NOMO-1 treated with DMSO at 0.1 percent for 48 hours (cell line): Measurements from ENCODE around the gene DOCK9.
A peak's percentile ranks its signal among the peaks of the same experiment; 100 is the strongest.

Source experiments
- DNase-seq: peaks from one replicate; lab custom pipeline; 2025; ENCODE audit not compliant: unreplicated experiment; lab: John Stamatoyannopoulos, UW

Gene DOCK9, protein sequence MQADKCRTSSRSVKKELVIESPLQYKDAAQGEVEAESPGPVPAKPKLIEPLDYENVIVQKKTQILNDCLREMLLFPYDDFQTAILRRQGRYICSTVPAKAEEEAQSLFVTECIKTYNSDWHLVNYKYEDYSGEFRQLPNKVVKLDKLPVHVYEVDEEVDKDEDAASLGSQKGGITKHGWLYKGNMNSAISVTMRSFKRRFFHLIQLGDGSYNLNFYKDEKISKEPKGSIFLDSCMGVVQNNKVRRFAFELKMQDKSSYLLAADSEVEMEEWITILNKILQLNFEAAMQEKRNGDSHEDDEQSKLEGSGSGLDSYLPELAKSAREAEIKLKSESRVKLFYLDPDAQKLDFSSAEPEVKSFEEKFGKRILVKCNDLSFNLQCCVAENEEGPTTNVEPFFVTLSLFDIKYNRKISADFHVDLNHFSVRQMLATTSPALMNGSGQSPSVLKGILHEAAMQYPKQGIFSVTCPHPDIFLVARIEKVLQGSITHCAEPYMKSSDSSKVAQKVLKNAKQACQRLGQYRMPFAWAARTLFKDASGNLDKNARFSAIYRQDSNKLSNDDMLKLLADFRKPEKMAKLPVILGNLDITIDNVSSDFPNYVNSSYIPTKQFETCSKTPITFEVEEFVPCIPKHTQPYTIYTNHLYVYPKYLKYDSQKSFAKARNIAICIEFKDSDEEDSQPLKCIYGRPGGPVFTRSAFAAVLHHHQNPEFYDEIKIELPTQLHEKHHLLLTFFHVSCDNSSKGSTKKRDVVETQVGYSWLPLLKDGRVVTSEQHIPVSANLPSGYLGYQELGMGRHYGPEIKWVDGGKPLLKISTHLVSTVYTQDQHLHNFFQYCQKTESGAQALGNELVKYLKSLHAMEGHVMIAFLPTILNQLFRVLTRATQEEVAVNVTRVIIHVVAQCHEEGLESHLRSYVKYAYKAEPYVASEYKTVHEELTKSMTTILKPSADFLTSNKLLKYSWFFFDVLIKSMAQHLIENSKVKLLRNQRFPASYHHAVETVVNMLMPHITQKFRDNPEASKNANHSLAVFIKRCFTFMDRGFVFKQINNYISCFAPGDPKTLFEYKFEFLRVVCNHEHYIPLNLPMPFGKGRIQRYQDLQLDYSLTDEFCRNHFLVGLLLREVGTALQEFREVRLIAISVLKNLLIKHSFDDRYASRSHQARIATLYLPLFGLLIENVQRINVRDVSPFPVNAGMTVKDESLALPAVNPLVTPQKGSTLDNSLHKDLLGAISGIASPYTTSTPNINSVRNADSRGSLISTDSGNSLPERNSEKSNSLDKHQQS (N-terminal part only)

DNA sequence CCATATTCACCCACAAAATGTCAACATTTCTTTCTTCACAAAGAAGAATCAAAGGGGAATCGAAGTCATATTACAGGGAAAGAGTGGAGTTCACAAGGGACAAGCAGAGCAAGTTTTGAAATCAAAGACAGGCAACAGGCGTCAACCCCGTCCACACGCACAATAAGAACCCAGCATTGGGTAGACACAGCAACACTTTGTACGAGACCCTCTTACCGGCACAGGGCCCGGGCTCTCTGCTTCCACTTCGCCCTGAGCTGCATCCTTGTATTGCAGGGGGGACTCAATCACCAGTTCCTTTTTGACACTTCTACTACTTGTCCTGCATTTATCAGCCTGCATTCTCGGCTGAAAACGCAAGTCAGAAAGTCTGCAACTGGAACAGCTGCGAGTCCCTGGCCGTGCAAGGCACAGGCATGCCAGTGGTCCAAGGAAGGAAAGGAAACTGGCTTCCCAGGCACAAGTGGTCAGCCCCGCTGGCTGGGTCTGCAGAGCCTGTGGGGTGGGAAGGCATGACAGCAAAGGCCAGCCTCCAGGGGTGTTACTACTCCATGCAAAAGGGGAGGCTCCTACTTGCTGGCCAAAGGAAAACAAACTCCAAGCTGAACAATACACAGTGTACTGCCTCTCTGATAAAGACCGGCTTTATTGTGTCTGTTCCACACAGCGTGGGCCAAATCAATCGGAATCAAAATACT is at the start of gene DOCK9:
TSS of gene DOCK9 (minus strand) at position 497 of the 698 bp plus-strand sequence. CDS start at position 342, 155 bp downstream.
- DNase-seq, result no peak

DNA sequence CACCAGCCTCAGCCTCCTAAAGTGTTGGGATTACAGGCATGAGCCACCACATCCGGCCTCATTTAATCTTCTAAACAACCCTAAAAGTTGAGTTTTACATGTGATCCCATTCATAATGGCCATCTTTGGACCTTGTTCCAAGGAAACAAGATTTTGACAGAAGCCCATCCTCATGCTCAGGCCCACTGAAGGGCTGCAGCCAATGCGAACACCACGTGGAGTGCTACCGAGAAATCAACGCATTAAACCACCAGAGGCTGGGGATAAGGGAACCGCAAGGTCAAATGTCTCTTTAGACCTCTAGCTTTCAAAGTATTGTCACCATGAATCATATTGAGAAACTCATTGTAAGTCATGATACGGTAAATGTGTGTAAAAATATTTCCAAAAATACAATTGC is 49.4 kb upstream of the DOCK9 start:
- no peak for DNase-seq

DNA sequence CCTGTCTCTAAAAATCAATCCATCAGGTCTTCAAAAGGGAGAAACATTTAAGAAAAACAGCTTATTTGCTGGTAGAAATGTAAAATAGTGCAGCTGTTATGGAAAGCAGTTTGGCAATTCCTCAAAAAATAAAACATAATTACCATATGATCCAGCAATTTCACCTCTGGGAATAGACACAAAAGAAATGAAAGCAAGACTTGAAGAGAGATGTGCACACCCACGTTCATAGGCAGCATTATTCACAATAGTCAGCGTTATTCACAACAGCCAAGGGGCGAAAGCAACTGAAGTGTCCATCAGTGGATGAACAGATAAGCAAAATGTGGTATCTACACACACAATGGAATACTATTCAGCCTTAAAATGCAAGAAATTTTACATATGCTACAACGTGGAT is 45.1 kb upstream of the DOCK9 start:
- no peak for DNase-seq

DNA sequence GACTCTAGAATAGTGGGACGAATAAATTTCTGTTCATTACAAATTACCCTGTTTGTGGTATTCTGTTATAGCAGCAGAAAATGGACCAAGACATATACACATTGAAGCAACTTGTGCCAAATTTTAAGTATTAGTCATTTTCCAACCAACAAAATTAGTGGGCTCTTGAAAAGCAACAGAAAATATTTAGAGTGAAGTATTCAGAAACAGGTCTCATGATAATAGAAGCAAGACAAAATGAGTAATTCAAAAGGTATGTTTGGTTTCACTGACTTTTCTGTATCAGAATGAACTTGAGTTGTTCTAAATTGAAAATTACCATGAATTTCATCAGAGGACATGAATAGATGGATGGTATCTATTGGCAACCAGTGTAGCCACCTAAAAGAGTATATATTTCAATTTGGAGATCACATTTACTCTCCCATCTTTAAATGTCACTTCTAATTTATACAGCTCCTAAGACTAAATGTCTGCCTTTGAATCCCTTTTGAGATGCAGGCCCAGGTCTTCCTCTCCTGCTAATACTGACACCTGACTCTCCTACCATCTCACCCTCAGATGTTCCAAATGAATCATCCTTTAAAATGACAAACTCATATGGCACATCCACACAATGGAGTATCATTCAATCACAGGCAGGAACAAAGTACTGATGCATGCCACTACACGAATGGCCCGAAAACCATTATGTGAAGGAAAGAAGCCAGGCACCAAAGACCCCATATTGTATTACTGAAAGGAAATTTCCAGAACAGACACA is 40.7 kb upstream of the DOCK9 start:
- no peak for DNase-seq

DNA sequence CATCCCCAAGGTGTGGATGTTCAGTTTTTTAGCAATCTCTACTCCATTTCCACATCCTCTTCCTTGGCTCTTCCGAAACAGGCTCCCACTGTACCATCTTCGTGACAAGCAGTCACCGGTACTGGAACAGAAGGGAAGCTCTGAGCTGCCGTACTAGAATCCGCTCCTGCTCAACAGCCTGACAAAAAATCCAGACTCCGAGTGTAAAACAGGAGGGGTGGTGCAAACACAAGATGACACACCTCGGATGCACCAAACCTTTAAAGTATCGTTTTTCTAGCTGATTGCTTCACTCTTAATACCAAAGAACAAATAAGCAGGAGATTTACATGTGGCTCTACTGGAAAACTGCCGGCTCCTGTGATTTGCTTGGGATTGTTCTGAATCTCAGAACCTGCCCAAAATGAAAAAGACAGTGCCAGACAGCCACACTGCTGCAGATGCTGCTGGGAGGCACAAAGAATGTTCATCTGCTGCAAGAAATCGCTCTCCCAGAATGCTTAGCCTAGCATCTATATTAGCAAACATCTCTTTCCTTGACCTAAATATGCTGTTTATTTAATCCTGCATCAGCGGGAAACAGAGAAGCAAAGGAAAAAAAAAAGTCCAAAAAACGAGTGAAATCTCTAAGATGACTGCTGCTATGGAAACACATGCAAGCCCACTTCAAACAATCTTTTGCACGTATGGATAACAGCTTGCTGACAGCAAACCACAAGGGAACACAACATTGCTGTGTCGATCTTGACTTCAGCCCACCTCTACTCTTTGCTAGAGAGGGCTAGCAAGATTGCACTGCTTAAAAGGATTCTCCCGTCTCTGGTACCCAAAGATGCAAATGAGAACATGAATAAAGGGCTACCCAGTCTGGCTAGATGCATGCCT is 38.0 kb upstream of the DOCK9 start:
- DNase-seq, result no peak

DNA sequence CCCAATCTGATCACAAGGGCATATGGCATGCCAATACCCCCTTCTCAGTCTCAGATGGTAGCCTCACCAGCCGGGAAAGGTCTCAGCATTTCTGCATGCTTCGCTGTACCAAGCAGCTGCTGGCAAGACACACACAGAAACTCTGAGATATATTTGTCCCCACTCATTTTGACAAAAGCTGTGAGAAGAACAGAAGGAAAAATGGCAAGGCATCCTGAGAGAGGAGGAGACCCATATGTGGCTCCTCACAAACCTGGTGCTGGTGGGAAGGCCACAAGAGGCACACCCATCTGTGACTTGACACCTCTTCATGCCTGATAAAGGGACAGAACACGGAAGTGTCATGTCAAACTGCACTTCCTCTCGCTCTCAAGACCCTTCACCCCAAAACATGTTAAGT is 36.7 kb upstream of the DOCK9 start:
- DNase-seq, result no peak

DNA sequence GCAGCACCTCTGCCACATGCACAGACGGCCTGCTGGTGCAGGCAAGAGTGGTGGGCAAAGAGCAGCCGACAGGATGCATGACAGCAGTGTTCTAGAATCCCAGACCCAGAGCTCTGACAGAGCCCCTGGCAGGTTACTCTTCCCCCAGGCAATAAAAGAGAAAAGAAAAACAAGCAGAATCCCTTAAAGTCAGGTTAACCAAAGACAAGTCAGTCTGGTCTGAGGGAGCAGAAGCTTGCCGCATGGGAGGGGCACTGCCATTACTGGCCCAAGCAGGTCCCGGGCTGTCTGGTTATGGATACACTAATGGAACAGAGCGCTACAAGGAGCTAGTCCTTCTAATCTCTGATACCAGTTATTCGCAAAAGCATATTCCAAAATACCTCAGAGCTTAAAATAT is 36.1 kb upstream of the DOCK9 start:
- DNase-seq, result no peak

DNA sequence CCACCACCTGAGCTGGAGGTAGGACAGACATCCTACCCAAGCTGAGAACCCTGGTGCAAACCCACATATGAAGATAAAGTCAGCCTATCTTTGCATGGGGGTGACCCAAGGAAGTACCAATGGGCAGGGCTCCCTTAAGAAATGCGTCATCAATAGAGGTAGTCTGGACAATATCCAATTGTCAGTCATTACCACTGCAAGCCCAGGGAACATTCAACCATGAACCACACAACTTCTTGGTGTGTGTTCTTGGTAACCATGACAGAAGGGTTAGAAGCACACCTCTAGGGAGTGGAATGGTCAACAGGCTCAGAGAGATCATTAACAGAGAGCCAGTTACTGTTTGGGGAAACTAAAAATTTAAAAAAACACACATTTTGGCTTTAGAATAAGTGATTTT is 34.7 kb upstream of the DOCK9 start:
- DNase-seq, result no peak

DNA sequence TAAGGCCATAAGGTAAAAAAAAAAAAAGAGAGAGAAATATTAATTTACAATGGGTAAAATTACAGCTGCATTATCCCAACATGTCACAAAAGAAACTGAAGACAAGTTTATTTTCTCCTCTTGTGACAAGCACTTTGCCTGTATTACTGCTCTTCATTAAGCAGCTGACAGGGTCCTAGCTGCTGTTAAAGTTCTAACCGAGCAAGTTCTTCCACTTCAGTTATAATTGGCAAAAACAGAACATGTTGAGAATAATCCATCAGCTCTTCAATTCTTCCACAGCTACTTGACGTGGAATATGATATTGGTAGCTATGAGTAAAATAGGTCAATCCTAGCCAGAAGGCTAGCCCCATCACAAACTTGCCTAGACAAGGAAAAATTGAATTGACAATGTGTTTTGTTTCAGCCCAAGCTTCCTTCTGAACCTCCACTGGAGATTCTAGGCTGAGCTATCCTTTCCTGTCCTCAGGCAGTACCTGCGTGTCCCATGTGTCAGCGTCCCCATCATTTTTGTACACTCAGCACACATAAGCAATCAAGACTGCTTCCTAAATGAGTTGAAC is 32.2 kb upstream of the DOCK9 start:
- DNase-seq, result no peak

DNA sequence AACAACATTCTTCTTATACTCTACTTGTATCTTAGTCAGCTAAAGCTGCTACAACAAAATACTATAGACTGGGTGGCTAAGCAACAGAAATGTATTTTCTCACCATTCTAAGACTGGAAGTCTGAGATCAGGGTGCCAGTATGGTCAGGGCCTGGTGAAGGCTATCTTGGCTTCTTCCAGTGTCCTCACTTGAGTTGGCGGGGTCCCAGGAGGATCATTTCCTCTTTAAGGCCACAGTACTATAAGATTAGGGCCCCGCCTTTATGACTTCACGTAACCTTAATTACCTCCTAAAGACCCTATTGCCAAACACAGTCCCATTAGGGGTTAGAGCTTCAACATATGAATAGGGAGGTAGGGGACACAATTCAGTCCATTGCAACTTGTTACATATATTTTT is 30.7 kb upstream of the DOCK9 start:
- DNase-seq, result peak; percentile 78

DNA sequence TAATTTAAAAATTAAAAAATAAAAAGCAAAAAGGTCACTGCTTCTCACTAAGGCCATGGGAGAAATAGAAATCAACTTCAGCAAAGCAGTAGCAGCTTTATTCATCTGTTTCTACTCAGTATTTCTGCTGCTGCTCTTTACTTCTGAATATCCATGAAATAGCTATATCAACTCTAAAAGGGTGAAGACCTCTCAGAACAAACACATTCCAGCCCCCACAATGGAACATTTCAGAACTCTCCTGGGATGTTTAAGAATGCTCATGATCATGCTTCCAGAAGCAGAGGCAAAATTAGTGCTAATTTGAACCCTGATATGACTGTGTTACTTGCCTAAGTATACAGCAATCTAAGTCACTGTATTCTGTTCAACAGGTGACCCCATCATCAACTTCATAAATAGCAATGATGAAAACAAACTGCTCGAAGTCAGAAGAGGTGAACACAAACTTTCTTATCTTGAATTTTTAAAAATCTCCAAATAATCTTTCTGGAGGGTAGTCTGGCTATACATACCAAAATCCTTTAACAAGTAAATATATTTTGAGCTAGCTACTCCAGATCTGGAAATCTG is 29.6 kb upstream of the DOCK9 start:
- no peak for DNase-seq

DNA sequence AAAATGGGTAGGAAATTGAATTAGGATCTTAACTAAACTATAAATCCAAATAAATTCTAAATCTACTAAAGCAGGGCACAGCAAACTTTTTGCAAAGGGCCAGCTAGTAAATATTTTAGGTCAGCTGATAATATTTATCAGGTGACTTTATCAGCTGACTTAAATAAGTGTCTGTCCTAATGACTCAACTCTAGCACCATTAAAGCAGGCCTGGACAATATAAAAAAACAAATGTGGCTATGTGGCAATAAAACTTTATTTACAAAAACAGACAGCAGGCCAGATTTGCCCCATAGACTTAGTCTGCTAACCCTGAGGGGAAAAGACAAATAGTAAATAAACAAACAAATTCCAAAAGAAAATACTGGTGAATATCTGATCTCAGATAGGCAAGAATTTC is 27.7 kb upstream of the DOCK9 start:
- DNase-seq, result no peak

DNA sequence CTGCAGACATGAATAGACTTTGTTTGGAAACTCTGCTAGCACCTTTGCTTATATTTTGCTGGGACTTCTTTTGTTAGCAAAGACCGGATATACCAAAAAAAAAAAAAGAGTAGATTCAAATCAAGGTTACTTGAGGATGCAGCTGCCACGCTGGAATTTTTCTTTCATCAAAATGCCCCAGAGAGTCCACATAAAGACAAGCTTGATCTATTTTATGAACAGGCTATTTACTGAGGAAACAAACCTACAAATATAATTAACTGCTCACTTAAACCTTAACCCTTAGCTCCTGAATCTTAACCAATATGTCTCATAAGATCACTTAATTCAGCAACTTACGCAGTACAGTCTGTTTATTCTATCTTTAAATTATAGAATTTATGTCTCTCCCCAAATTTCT is 27.1 kb upstream of the DOCK9 start:
- no peak for DNase-seq

DNA sequence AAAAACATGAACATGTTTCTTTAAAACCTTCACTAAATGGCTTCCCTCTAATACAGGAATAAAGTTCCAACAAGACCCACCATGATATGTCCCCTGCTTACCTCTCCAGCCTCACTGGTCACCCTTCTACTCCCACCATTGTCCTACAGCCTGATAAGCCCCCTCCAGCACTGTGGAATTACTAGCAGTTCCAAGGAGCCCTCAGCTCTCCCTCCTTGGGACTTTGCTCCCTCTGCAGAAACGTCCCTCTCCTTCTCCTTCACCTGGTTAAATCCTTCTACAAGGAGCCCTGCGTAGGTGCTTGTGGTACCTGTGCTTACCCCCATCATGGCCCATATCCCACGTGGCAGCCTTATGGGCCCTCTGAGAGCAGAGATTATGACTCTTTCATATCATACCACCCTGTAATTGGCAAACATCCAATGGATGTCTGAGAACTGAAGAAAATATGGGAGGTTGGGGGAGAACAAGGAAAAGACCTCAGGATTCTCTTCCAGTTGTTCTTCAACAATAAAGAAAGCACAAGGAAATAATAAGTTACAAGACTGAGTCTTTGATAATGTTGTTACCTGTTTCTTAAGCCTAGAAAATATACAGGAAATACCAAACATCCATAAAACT is 26.1 kb upstream of the DOCK9 start:
- DNase-seq, result no peak

DNA sequence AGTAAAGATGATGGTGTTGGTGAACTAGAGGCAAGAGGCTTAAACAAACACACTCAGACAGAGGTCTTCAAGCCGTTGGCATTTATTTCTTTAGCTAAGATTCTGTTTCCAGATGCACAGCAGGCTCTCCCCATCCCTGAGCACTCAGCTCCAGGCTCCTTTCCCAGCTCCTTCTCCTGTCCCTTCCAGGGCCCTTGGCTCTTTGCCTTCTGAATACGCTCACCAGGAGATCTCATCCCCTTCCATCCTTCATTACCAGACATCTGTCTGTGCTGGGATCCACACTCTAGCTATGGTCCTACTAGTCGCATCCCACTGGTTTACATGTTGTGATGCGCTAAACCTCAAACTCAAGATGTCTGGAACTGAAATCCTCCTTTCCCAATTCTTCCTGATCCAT is 25.3 kb upstream of the DOCK9 start:
- no peak for DNase-seq

DNA sequence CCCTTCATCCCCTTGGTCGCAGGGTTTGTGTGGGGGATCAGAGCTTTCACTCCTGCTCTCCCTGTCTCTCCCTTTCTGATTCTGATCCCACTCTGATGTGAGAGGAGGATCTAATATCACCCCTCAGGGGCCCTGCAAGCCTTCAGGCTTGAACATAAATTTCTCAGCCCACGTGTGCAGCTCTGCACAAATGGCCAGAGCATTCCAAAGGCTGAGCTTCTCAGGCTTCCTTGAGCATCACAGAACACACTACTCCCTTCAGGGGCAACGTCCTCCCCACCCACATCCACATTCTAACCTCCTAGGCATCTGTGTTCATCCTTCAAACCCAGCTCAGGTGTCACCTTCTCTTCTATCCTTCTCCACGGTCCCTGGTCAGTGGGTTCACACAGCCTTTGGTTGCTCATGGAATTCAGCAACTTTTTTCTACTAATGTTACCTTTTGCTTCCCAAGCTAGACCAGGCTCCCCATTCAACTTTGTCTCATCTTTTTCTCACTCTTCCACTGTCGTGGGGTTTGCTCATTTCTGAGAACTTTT is 24.4 kb upstream of the DOCK9 start:
- DNase-seq, result no peak

DNA sequence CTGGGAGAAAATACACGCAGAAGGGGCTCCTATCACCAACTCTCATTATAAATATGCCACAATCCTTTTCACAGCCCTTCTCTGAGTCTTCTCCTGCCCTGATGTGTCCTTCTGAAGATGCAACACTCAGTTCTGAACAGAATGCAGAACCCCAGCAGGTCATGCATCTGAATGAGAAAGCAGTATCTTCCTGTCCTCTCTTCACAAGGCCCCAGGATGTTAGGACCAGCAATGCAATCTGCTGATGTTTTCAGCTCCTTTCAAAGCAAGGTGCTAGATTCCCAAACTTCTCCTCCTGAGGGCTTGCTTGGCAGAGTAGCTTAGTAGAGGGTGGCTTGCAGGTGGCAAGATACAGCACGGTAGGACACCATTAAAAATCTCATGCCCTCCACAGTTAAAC is 22.3 kb upstream of the DOCK9 start:
- no peak for DNase-seq

DNA sequence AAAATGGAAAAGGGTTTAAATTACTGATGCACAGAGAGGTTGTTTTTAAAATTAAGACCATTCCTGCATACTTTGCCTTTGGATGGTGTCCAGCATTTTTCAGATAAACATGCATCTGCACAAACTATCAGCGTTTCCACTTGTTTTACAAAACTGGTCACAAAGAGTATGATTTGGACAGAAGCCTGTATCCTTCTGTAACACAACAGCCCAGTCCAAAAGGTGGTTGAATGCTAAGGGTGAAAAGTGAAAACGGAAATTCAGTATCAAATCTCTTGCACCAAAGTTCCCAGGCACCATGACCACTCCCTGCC is 21.7 kb upstream of the DOCK9 start:
- no peak for DNase-seq
